GM19467 (cell line): Measurements from ENCODE around the gene STARD10.

ENCODE experiments used
- ATAC-seq: cut with Tn5 transposase; IDR thresholded peaks from one replicate; pipeline ENCODE4 v1.9.1; 2021; ENCODE audit warnings: mild to moderate bottlenecking, moderate library complexity; ENCODE audit not compliant: unreplicated experiment

The STARD10 gene

GRCh38 chr11:72767203-72768062 lies 26.4 kb downstream of the STARD10 start:
- no peak for ATAC-seq

- no peak for ATAC-seq
These were observed 27.5 kb downstream of the STARD10 start for GRCh38 chr11:72766152-72766902.

- ATAC-seq, result no peak
These were observed 29.3 kb downstream of the STARD10 start for GRCh38 chr11:72764503-72764902.

GRCh38 chr11:72763823-72764222 lies 30.0 kb downstream of the STARD10 start:
- ATAC-seq, result no peak

- no peak for ATAC-seq
These were observed 31.1 kb downstream of the STARD10 start for GRCh38 chr11:72762641-72763304.

- no peak for ATAC-seq
These were observed 33.1 kb downstream of the STARD10 start for GRCh38 chr11:72760539-72761405.

GRCh38 chr11:72759468-72759985 lies 34.3 kb downstream of the STARD10 start:
- no peak for ATAC-seq

- no peak for ATAC-seq
These were observed 35.0 kb downstream of the STARD10 start for GRCh38 chr11:72758690-72759389.

- no peak for ATAC-seq
These were observed 35.5 kb downstream of the STARD10 start for GRCh38 chr11:72758304-72758689.

- no peak for ATAC-seq
These were observed 38.0 kb downstream of the STARD10 start for GRCh38 chr11:72755713-72756285.

GRCh38 chr11:72754544-72755155 lies 39.2 kb downstream of the STARD10 start:
- ATAC-seq, result no peak

- ATAC-seq, result no peak
These were observed 39.7 kb downstream of the STARD10 start for GRCh38 chr11:72754149-72754543.

GRCh38 chr11:72753341-72754148 lies 40.3 kb downstream of the STARD10 start:
- no peak for ATAC-seq

GRCh38 chr11:72752088-72752914 lies 41.5 kb downstream of the STARD10 start, which contains the start of gene ARAP1:
Gene ARAP1 (minus strand): TSS chr11:72752408. CDS start chr11:72727128, 25,280 bp downstream.
- ATAC-seq, result no peak

GRCh38 chr11:72751116-72752087 lies 42.4 kb downstream of the STARD10 start:
- ATAC-seq, result no peak

GRCh38 chr11:72750556-72751115 lies 43.2 kb downstream of the STARD10 start:
- ATAC-seq, result no peak
